ENCODE measurements around the gene CDHR4. TPM values are rescaled to one million over a fixed set of nuclear protein-coding genes. Genes with fewer than 3 reads are reported as not detected.
"Not testable (repeated sequence)": the region's sequence is repeated elsewhere in the genome, so short reads cannot be mapped to it uniquely, and the experiment has no call there.

The CDHR4 gene
- total RNA-seq, 2 donors from 2014 or later, result 0.20 TPM; not detected in 1

- Histone ChIP-seq H3K4me1 (peaks cover 0 to 39% of the 10 kb centered on the region in 2 donors), H3K4me3 (no peak overlapping the region), H3K36me3 (peaks cover 8% of the 10 kb centered on the region), H3K27ac (no peak overlapping the region), H3K27me3 (no peaks in the 10 kb centered on the region), H3K9me3 (no peaks in the 10 kb centered on the region)
- no peak for DNase-seq (ENCODE audit: low spot score)
- TF ChIP-seq, protein P1, sequence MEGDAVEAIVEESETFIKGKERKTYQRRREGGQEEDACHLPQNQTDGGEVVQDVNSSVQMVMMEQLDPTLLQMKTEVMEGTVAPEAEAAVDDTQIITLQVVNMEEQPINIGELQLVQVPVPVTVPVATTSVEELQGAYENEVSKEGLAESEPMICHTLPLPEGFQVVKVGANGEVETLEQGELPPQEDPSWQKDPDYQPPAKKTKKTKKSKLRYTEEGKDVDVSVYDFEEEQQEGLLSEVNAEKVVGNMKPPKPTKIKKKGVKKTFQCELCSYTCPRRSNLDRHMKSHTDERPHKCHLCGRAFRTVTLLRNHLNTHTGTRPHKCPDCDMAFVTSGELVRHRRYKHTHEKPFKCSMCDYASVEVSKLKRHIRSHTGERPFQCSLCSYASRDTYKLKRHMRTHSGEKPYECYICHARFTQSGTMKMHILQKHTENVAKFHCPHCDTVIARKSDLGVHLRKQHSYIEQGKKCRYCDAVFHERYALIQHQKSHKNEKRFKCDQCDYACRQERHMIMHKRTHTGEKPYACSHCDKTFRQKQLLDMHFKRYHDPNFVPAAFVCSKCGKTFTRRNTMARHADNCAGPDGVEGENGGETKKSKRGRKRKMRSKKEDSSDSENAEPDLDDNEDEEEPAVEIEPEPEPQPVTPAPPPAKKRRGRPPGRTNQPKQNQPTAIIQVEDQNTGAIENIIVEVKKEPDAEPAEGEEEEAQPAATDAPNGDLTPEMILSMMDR (IDR thresholded peaks at IDR 0.05), result no peak
These were observed 19.3 kb downstream of the CDHR4 start for GRCh38 chr3:49780080-49780974.

DNA sequence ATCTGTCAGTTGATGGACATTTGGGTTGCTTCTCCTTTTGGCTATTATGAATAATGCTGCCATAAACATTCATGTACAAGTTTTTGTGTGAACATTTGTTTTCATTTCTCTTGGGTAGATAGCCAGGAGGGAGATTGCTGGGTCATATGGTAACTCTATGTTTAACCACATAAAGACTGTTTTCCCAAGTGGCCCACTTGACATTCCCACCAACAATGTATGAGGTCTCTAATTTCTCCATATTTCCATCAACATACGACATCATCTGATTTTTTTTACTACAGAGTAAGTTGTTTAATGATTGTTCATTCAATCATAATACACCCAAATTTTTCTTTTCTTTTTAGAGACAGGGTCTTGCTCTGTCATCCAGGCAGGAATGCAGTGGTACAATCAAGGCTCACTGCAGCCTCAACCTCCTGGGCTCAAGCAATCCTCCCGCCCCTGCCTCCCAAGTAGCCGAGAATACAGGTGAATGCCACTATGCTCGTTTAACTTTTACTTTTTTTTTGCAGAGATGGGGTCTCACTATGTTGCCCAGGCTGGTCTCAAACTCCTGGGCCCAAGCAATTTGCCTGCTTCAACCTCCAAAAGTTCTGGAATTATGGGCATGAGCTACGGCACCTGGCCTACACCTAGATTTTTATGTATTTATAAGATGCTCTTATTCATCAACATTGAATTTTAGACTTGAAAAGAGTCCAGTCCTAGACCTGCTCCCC is 20.2 kb downstream of the CDHR4 start:
- Histone ChIP-seq H3K9me3 (no peaks in the 10 kb centered on the region), H3K27ac (no peak overlapping the region), H3K27me3 (no peaks in the 10 kb centered on the region), H3K4me1 (peaks cover 0 to 31% of the 10 kb centered on the region in 2 donors), H3K4me3 (no peak overlapping the region), H3K36me3 (peaks cover 8% of the 10 kb centered on the region)
- no peak for DNase-seq (ENCODE audit: low spot score)
- TF ChIP-seq, protein P1 (IDR thresholded peaks at IDR 0.05), result no peak

- not testable (repeated sequence) for DNase-seq (ENCODE audit: low spot score); H3K4me1 ChIP-seq; H3K4me3 ChIP-seq; H3K36me3 ChIP-seq; H3K27me3 ChIP-seq; H3K27ac ChIP-seq; H3K9me3 ChIP-seq
These were observed 23.6 kb downstream of the CDHR4 start for GRCh38 chr3:49776101-49776500.

- no peaks in the 10 kb centered on the region for H3K27me3 ChIP-seq
- H3K4me1 ChIP-seq, result peaks cover 0 to 3% of the 10 kb centered on the region in 2 donors
- H3K4me3 ChIP-seq, result no peak overlapping the region
- H3K27ac ChIP-seq, result no peak overlapping the region
- H3K36me3 ChIP-seq, result no peaks in the 10 kb centered on the region
- no peak for DNase-seq (ENCODE audit: low spot score)
- TF ChIP-seq, protein P1 (IDR thresholded peaks at IDR 0.05), result no peak
- H3K9me3 ChIP-seq, result no peaks in the 10 kb centered on the region
These were observed 24.1 kb downstream of the CDHR4 start for GRCh38 chr3:49775538-49775937.

DNA sequence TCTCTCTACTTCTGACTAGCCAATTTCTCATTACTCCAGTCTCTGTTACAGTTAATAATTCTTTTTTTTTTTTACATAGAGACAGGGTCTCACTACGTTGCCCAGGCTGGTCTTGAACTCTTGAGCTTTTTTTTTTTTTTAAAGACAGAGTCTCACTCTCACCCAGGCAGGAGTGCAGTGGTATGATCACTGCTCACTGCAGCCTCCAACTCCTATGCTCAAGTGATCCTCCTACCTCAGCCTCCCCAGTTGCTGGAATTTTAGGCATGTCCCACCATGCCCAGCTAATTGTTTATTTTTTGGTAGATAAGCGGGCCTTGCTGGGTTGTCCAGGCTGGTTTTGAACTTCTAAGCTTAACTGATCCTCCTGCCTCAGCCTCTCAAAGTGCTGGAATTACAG is 27.0 kb downstream of the CDHR4 start:
- H3K4me1 ChIP-seq, result no peaks in the 10 kb centered on the region
- no peaks in the 10 kb centered on the region for H3K36me3 ChIP-seq
- no peaks in the 10 kb centered on the region for H3K27me3 ChIP-seq
- no peaks in the 10 kb centered on the region for H3K9me3 ChIP-seq
- H3K4me3 ChIP-seq, result no peak overlapping the region
- H3K27ac ChIP-seq, result no peak overlapping the region
- DNase-seq (ENCODE audit: low spot score), result no peak
- TF ChIP-seq, protein P1 (IDR thresholded peaks at IDR 0.05), result no peak

GRCh38 chr3:49771340-49771938 is 28.2 kb downstream of the CDHR4 start:
- no peak overlapping the region for H3K27ac ChIP-seq

More at GRCh38 chr3:49771340-49771938, 28.2 kb downstream of the CDHR4 start:
- Histone ChIP-seq H3K4me3 (no peak overlapping the region), H3K36me3 (no peaks in the 10 kb centered on the region), H3K4me1 (no peaks in the 10 kb centered on the region), H3K9me3 (no peaks in the 10 kb centered on the region), H3K27me3 (no peaks in the 10 kb centered on the region)
- DNase-seq (ENCODE audit: low spot score), result no peak
- TF ChIP-seq, protein P1 (IDR thresholded peaks at IDR 0.05), result no peak

Data from right atrium auricular region (tissue), 2 donors.